OCI-LY7 (cell line): Measurements from ENCODE around the gene LPP.

Experiments used
- EZH2phosphoT487 ChIP-seq: fragments of 200-600 bp; sonication (generic); IDR thresholded peaks from 2 replicates; pipeline ENCODE4 v1.6.1; 2018; ENCODE audit warnings: low read depth, borderline replicate concordance, mild to moderate bottlenecking, mixed run types, antibody characterized with exemption, low read length, moderate library complexity, mixed read lengths
- TF ChIP-seq, protein P1 (sequence below): fragments of 200-600 bp; sonication (generic); conservative IDR thresholded peaks from 2 replicates; pipeline ENCODE4 v1.5.1; 2014; ENCODE audit warnings: mild to moderate bottlenecking, antibody characterized with exemption, low read length, moderate library complexity, mixed read lengths

DNA sequence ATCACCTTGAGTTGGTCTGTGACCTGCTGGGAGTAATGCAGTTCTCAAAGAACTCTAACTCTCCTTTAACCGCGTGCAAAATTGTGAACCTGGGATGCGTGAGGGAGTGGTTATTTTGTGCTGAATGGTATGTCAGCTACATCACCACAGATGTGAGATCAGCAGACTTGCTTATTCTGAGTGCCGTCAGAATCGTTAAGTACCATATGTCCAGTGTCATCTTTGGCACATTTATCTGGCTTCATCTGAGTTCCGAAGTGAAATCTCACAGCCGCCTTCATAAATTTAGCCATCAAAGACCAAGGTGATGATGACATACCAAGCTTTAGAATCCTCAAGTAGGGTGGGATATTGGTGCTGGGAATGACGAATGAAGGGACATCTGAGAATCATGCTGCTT lies 670.6 kb downstream of the LPP start:
- TF ChIP-seq, protein P1, sequence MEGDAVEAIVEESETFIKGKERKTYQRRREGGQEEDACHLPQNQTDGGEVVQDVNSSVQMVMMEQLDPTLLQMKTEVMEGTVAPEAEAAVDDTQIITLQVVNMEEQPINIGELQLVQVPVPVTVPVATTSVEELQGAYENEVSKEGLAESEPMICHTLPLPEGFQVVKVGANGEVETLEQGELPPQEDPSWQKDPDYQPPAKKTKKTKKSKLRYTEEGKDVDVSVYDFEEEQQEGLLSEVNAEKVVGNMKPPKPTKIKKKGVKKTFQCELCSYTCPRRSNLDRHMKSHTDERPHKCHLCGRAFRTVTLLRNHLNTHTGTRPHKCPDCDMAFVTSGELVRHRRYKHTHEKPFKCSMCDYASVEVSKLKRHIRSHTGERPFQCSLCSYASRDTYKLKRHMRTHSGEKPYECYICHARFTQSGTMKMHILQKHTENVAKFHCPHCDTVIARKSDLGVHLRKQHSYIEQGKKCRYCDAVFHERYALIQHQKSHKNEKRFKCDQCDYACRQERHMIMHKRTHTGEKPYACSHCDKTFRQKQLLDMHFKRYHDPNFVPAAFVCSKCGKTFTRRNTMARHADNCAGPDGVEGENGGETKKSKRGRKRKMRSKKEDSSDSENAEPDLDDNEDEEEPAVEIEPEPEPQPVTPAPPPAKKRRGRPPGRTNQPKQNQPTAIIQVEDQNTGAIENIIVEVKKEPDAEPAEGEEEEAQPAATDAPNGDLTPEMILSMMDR, result no peak
- TF ChIP-seq EZH2phosphoT487, result no peak
